ENCODE results near the gene CACNG7. TPM values are rescaled to one million over a fixed set of nuclear protein-coding genes. Genes with fewer than 3 reads are reported as not detected.

Gene CACNG7
- total RNA-seq, 1 experiment from 2014 or later: 11.0 TPM

GRCh38 chr19:53898636-53899341 lies 10.3 kb upstream of the CACNG7 start:
- DNase-seq (ENCODE audit: low spot score): no peak

DNA sequence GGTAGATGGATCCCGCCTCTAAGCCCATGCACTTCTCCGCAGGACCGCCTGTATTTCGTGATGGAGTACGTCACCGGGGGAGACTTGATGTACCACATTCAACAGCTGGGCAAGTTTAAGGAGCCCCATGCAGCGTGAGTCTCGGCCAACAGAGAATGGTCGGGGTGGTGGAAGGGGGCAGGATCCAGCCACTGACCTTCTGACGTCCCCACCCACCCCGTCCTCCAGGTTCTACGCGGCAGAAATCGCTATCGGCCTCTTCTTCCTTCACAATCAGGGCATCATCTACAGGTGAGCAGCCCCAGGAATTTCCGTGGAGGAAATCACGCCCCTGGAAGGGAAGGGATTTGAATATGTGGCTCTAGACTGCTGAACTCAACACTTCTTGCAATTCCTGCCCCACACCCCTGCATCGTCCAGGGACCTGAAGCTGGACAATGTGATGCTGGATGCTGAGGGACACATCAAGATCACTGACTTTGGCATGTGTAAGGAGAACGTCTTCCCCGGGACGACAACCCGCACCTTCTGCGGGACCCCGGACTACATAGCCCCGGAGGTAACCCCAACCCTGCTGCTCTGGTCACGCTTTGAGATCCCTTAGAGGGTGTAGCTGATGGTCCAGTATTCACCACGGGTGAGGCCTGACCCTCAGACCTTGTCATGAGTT lies 8.8 kb upstream of the CACNG7 start:
- in situ Hi-C loops (cut with HindIII; ENCODE audit: low sequenced_read_pairs): no loop called here
- no peak for DNase-seq (ENCODE audit: low spot score)

More at GRCh38 chr19:53898636-53899341, 10.3 kb upstream of the CACNG7 start:
- in situ Hi-C loops (cut with HindIII; ENCODE audit: low sequenced_read_pairs): loop anchor here (10.0 kb wide), 1 partner anchor 56 kb away; no protein-coding TSS in a partner anchor

GRCh38 chr19:53903055-53903680 lies 5.9 kb upstream of the CACNG7 start:
- no peak for DNase-seq (ENCODE audit: low spot score)
- in situ Hi-C loops (cut with HindIII; ENCODE audit: low sequenced_read_pairs): no loop called here

GRCh38 chr19:53904909-53905308 lies 4.2 kb upstream of the CACNG7 start:
- DNase-seq (ENCODE audit: low spot score): no peak
- in situ Hi-C loops (cut with HindIII; ENCODE audit: low sequenced_read_pairs): no loop called here

- in situ Hi-C loops (cut with HindIII; ENCODE audit: low sequenced_read_pairs): no loop called here
- no peak for DNase-seq (ENCODE audit: low spot score)
These were observed 3.3 kb upstream of the CACNG7 start for GRCh38 chr19:53905787-53906186.

DNA sequence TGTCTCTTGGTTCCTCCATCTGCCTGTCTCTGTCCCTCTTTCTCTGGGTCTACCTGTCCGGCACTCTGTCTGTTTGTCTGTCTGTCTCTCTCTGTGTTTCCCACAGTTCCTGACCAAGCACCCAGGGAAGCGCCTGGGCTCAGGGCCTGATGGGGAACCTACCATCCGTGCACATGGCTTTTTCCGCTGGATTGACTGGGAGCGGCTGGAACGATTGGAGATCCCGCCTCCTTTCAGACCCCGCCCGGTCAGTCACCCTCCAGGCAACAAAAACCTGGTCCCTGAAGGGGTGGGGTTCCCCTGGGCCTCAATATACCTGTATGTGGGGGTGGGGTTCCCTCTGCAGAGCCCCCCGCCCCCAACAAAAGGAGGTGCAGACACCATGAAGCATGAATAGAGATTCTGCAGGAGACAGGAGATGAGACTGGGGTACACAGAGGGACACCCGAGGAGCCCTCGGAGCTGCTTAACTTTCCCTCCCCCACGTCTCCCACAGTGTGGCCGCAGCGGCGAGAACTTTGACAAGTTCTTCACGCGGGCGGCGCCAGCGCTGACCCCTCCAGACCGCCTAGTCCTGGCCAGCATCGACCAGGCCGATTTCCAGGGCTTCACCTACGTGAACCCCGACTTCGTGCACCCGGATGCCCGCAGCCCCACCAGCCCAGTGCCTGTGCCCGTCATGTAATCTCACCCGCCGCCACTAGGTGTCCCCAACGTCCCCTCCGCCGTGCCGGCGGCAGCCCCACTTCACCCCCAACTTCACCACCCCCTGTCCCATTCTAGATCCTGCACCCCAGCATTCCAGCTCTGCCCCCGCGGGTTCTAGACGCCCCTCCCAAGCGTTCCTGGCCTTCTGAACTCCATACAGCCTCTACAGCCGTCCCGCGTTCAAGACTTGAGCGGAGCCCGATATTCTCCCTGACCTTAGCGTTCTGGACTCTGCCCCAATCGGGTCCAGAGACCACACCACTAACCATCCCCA lies 2.6 kb upstream of the CACNG7 start:
- in situ Hi-C loops (cut with HindIII; ENCODE audit: low sequenced_read_pairs): no loop called here
- peak; percentile 56 for DNase-seq (ENCODE audit: low spot score)

DNA sequence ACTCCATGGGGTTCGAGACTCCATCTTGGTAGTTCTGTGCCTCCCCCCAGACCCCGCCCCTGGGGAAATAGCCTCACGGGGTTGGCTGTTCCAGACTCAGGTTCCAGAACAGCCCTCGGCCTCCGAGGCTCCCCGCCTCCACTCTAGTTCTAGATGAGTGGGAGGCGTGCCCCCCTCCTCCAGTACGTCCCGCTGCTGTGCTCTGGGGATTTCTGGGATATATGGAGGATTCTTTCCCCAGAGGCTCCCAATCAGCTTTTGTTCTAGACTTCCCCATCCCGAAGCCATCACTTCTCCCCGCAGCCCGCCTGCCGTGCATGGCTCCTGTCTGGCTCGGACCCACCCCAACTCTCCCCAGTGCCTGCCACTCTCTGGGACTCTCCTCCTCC lies 1.9 kb upstream of the CACNG7 start:
- DNase-seq (ENCODE audit: low spot score): no peak

GRCh38 chr19:53907690-53908089 lies 1.4 kb upstream of the CACNG7 start:
- in situ Hi-C loops (cut with HindIII; ENCODE audit: low sequenced_read_pairs): no loop called here
- no peak for DNase-seq (ENCODE audit: low spot score)

More for the DNA sequence above, 1.9 kb upstream of the CACNG7 start:
- in situ Hi-C loops (cut with HindIII; ENCODE audit: low sequenced_read_pairs): no loop called here

DNA sequence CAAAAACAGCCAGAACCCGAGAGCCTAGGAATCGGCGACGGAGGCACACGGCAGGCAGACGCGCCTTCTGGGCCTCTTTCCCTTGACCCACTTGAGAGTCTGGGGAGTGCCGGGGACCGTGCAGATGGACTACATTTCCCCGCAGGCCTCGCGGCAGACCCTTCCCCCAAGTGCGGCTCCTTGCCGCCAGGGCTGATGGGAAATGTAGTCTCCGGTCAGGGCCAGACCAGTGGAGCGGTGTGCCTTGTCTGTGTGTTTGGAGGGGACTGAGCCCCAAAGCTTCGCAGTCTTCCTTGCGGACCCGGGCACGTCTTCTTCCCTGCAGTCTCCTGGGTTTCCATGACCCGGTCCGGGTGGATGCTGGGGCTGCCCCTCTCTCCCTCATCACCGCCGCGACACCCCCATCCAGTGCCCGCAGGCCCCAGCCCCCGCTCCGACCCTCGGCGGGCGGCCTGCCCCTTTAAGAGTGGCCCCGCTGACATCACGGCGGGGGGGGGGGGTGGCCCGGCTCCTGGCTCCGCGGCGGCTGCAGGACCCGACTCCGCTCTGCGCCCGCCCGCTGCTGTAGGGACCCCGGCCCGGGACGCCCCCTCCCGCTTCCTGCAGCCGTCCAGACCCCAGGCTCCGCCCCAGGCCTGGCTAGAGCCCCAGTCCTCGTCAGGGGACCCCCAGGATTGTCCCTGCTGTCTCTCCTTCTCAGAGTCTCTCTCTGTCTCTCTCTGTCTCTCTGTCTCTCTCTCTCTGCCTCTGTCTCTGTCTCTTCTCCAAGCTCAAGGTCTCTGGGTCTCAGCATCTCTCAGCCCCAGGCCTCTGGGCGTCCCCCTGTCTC lies 758 bp upstream of the CACNG7 start:
- DNase-seq (ENCODE audit: low spot score): peak; percentile 91
- in situ Hi-C loops (cut with HindIII; ENCODE audit: low sequenced_read_pairs): no loop called here

- in situ Hi-C loops (cut with HindIII; ENCODE audit: low sequenced_read_pairs): no loop called here
- no peak for DNase-seq (ENCODE audit: low spot score)
These were observed 542 bp downstream of the CACNG7 start for GRCh38 chr19:53909471-53910169.

DNA sequence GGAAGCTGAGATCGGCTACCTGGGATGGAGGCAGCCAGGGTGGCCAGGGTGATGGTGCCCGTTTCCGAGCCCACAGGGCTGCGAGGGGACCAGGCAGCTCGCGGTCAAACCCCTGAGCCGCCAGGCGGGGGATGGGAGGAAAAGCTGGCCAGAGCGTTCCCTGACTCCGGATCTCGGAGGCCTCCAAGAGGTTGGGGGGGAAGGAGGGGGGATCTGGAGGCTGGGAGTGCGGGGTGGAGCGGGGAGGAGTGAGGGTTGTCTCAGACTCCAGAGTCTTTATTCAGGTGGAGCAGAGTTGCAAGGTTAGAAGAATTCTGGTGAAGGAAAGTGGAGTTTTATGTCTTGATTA lies 1.1 kb downstream of the CACNG7 start:
- no peak for DNase-seq (ENCODE audit: low spot score)
- in situ Hi-C loops (cut with HindIII; ENCODE audit: low sequenced_read_pairs): no loop called here

- no peak for DNase-seq (ENCODE audit: low spot score)
- in situ Hi-C loops (cut with HindIII; ENCODE audit: low sequenced_read_pairs): no loop called here
These were observed 3.6 kb downstream of the CACNG7 start for GRCh38 chr19:53912653-53913052.

GRCh38 chr19:53915000-53915399 lies 5.9 kb downstream of the CACNG7 start:
- no peak for DNase-seq (ENCODE audit: low spot score)
- in situ Hi-C loops (cut with HindIII; ENCODE audit: low sequenced_read_pairs): no loop called here

DNA sequence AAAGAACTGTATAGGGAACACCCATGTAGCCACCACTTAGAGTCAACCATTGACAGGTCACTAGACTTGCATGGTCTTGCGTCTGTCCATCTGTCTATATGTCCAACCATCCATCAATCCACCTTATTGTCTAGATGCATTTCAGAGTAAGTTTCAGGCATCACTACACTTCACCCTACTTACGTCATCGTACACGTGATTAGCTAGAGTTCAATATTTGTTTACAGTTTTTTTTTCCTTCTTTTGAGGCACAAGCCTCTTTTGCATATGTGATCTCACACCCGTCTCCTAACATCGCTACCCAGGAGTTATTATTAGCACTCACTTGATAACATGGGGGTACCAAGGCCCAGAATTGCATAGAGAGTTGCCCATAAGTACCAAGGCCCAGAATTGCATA lies 6.9 kb downstream of the CACNG7 start:
- DNase-seq (ENCODE audit: low spot score): no peak
- in situ Hi-C loops (cut with HindIII; ENCODE audit: low sequenced_read_pairs): no loop called here

GRCh38 chr19:53917356-53917755 lies 8.3 kb downstream of the CACNG7 start:
- no peak for DNase-seq (ENCODE audit: low spot score)
- in situ Hi-C loops (cut with HindIII; ENCODE audit: low sequenced_read_pairs): no loop called here

DNA sequence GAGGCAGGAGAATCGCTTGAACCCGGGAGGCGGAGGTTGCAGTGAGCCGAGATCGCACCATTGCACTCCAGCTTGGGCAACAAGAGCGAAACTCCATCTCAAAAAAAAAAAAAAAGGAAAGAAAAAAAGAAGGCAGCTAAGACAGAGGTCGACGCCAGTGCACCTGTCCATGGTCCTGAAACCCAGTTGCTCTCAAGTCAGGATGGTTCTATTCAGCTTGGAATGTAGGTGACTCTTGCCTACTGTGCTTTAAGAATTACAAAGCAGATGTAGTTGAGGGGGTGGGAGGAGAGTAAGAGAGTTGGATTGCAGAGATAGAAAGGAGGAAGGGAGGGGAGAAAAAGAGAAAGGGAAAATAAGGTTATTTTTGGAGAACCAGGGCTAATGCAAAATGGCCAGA lies 18.7 kb downstream of the CACNG7 start:
- in situ Hi-C loops (cut with HindIII; ENCODE audit: low sequenced_read_pairs): no loop called here
- DNase-seq (ENCODE audit: low spot score): no peak

- in situ Hi-C loops (cut with HindIII; ENCODE audit: low sequenced_read_pairs): no loop called here
- DNase-seq (ENCODE audit: low spot score): no peak
These were observed 27.0 kb downstream of the CACNG7 start for GRCh38 chr19:53936029-53936428.

Data from G401 (cell line).